CD4-positive, alpha-beta T cell treated with Interleukin-6 at 100 ng/mL for 8 hours (primary cell): ENCODE measurements around the gene SPATA7.

ENCODE experiments used
- DNase-seq: peaks from one replicate; pipeline ENCODE4 v3.0.0-alpha.2; 2020; ENCODE audit warnings: mixed read lengths, low spot score

The SPATA7 gene

DNA sequence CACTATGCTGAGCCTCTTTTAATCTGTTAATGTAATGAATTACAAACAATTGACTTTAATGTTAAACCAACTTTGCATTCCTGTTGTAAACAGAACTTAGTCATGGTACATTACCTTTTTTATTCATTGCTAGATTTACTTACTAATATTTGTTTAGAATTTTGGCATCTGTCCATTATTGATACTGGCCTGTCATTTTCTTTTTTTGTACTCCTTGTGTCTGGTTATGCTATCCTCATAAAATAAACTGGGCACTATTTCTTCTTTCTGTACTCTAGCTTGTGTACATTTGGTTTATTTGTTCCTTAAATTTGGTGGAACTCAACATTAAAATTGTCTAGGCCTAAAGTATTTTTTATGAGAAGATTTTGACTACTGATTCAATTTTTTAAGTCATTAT lies 32.1 kb downstream of the SPATA7 start:
- DNase-seq = no peak

DNA sequence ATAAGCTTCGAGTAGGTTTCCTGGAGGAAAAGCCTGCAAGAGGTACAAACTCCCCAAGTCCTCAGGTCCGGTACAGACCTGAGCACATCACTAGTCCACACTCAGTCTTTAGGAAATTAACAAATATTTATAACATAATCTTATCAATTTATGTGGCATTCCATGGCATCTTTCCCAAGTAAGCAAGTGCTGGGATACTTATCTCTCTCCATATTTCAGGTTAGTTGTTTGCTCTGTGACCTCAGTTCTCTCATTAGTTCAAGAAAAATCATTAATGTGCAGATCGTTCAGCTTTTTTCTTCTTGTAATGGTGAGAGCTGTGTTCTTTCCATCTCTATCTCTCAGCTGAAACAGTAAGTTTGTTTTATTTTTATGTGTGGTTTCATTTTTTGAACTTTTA lies 34.7 kb downstream of the SPATA7 start:
- no peak for DNase-seq

GRCh38 chr14:88421286-88421685 lies 35.8 kb downstream of the SPATA7 start:
- no peak for DNase-seq

GRCh38 chr14:88422047-88422446 lies 36.6 kb downstream of the SPATA7 start:
- DNase-seq = no peak

- DNase-seq = no peak
These were observed 37.6 kb downstream of the SPATA7 start for GRCh38 chr14:88422919-88423650.

DNA sequence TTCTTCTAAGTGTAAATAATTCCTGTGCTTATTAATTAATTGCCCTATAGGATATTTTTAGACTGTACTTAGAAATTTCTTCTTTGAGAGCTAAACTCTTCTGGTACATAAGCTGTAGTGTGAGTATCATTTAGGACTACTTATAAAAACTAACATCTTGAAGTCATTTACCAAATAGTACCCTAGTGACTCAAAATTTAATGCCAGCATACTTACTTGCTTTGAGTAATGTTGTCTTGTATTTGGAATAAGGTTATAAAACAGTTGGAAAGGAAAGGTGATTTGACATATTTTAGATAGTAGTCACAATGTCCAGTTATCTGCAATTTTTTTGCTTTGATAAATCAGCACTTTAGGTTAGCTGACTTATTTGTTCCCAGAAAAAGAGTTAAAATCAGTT lies 39.1 kb downstream of the SPATA7 start:
- no peak for DNase-seq

DNA sequence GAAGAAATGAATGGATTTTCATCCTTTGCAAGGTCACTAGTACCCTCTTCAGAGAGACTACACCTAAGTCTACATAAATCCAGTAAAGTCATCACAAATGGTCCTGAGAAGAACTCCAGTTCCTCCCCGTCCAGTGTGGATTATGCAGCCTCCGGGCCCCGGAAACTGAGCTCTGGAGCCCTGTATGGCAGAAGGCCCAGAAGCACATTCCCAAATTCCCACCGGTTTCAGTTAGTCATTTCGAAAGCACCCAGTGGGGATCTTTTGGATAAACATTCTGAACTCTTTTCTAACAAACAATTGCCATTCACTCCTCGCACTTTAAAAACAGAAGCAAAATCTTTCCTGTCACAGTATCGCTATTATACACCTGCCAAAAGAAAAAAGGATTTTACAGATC lies 40.8 kb downstream of the SPATA7 start:
- no peak for DNase-seq

- DNase-seq = no peak
These were observed 45.5 kb downstream of the SPATA7 start for GRCh38 chr14:88430976-88431375.

- DNase-seq = no peak
These were observed 52.2 kb downstream of the SPATA7 start for GRCh38 chr14:88437658-88438057.

GRCh38 chr14:88439088-88439487 lies 53.6 kb downstream of the SPATA7 start:
- no peak for DNase-seq

- no peak for DNase-seq
These were observed 66.8 kb downstream of the SPATA7 start for GRCh38 chr14:88452231-88452630.

DNA sequence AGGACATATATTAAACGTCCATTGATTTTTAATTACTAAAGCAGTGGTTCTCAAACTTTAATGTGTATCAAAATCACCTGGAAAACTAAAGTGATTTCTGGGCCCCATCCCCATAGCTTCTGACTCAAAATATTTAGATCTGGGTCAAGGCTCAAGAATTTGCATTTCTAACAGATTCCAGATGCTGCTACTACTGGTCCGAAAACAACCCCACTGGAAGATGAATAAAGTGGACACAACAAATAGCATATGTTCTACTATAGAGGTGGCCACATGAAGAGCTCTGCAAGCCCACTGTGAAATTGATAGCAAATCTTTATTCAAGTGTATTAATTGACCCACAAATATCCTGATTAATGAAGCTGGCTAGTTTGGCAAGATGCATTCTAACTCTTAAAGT lies 69.4 kb downstream of the SPATA7 start:
- no peak for DNase-seq

DNA sequence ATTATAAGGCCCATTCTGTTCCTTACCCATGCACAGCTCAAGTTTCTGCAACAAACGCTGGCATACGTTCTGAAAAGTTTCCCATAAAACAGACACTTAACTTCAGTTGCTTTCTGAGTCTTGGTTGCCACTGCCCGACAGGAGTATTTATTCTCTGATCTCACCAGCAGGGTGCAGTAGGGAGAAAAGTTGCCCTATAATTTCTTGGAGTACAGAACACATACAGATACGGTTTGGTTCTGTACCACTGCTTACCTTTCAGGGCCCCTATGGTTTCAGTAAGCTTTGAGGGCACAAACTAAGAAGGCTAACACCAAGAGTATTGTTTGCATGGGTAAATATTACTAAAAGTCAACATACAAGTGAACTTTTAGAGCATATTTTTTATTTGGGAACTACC lies 77.9 kb downstream of the SPATA7 start:
- no peak for DNase-seq

DNA sequence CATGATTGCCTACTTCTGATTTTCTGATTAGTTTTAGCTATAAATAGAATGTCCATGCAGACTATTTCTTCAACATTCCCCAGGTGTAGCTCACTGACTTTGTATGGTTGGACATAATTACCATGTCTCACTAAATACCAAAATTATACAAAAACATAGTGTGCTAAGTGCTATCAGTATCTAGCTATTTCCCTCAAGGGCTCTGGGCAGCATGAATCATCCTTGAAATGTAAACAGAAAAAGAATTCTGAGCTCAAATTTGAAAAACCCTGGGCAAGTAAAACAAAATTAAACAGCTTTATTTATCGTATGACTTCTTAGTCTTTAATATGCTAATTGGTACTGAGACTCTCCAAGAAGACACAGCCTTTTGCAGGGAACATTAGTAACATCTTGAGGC lies 82.9 kb downstream of the SPATA7 start:
- DNase-seq = no peak

GRCh38 chr14:88470542-88471440 lies 85.3 kb downstream of the SPATA7 start:
- DNase-seq = no peak

GRCh38 chr14:88473791-88474190 lies 88.3 kb downstream of the SPATA7 start:
- DNase-seq = no peak

- no peak for DNase-seq
These were observed 90.8 kb downstream of the SPATA7 start for GRCh38 chr14:88476214-88476774.

DNA sequence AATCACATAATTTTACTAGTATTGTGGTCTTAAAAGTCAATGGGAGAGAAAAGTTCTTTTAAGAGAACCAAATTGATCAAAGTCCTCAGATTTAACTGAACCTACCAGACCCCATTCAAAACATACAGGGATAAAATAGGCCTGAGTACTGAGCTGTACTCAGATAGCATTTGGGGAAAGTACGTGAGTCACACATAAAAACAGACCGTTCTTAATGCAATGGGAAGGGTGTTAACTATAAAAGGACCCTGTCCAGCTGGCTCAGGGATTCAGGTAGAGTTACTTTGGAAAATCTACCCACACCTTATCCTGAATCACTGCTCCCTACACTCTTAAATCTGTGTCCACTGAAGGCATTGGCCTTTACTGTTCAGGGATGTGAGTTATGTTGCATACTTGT lies 91.4 kb downstream of the SPATA7 start:
- no peak for DNase-seq

DNA sequence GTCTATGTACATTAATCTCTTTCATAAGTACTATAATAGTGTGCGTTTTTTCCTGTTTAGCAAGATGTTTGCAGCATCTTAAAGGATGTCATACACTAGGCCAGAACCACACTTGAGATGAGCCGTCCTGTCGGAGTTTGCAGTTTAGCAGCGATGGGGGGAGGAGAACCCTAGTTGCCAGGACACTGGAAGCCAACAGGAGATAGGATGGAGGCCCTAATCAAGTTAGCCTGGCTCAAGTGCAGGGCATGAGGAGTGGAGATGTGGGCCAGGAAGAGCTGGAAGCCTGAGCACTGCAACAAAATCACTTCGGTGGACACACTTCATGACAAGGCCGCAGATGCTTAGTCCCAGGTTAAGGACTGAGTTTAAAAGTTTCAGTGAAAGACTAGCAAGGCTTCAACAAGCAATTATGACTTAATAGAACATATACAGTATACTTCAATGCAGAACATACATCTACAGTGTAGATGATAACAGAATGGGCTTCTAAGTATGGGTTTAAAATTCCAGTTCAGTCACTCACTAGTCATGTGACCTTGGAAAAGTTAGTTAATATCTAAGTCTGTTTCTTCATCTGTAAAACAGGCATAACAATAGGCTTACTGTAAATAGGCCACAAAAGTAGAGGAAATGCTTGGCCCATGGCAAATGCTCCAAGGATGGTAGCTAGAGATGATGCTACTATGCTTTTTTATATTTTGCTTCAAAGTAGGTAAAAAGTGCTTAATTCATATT lies 92.2 kb downstream of the SPATA7 start:
- no peak for DNase-seq

GRCh38 chr14:88478931-88479330 lies 93.5 kb downstream of the SPATA7 start:
- no peak for DNase-seq

GRCh38 chr14:88479574-88479987 lies 94.1 kb downstream of the SPATA7 start:
- no peak for DNase-seq

- DNase-seq = no peak
These were observed 95.6 kb downstream of the SPATA7 start for GRCh38 chr14:88481059-88481458.
